HG02642 (cell line): Measurements from ENCODE around the gene UBE3D.
A peak's percentile ranks its signal among the peaks of the same experiment; 100 is the strongest.

Source experiments
- ATAC-seq: cut with Tn5 transposase; IDR thresholded peaks from one replicate; pipeline ENCODE4 v1.9.1; 2021; ENCODE audit warnings: mild to moderate bottlenecking; ENCODE audit not compliant: unreplicated experiment, poor library complexity

Gene UBE3D

DNA sequence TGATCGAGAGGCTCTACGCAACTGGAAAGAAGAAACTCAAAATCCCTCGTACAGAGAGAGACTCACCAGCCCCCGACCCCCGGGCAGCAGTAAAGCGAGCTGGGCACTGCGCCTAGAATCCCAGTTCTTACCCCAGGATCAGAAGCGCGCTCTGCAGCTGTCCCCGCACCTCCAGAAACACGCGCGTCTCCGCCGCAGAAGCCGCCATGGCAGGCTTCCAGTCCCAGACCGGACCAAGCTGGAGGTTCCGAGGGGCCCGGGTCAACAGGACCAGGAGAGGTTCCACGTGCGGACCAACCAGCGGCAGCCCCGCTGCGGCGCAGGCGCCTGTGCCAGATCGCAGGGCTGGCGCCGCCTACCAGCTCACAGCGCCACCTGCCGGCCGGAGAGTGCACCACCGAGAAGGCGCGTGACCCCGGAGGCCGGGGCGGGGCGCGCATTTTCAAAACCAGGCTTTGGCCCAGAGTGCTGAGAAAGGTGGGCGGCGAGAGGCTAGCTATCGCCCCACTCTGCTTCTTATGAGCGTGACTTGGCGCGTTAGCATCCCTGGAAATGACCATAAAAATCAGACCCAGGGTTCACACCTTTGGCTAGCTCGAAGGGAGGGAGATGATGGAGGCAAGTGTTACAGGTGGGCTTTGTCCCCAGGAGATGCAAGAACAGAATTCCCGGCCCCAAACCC, at the start of gene UBE3D:
TSS of gene UBE3D (minus strand) at position 331 of the 682 bp plus-strand sequence. CDS start at position 208, 123 bp downstream.
- ATAC-seq: peak; percentile 69

- no peak for ATAC-seq
These were observed 48.5 kb upstream of the UBE3D start for GRCh38 chr6:83114164-83114563.

- no peak for ATAC-seq
These were observed 47.6 kb upstream of the UBE3D start for GRCh38 chr6:83113258-83113657.

GRCh38 chr6:83108378-83108777, 42.7 kb upstream of the UBE3D start:
- ATAC-seq: no peak

DNA sequence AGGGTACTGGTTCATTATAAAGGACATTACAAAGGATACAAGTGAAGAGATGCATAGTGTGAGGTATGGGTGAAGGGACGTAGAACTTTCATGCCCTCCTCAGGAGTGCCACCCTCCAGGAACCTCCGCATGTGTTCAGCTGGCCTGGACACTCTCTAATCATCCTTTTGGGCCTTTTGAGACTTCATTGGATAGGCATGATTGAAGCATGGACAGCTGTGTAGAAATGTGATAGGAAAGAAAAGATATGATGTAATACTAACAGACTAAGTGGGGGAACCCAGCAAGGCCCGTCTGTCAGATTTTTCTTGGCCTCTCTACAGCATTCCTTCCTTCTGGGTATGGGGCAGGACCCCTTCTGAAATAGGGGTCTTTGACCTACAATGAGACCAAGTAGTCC, 32.9 kb upstream of the UBE3D start:
- ATAC-seq: no peak

GRCh38 chr6:83097675-83098074, 32.0 kb upstream of the UBE3D start:
- ATAC-seq: no peak

- no peak for ATAC-seq
These were observed 31.6 kb upstream of the UBE3D start for GRCh38 chr6:83097204-83097603.

DNA sequence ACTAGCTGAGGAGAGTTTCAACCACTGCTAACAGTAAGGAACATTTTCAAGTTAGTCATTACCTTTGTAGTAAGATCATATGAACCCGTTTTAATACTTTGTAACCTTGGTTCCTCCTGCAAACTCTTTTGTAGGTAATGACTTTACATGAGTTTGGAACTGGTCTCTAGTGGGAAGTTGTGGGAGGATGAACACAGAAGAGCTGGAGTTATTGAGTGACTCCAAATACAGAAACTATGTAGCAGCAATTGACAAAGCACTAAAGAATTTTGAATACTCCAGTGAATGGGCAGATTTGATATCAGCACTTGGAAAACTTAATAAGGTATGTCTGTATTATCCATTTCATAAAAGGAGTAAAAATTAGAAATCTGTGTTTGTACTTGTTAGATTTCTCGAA, 31.1 kb upstream of the UBE3D start:
- ATAC-seq: no peak

DNA sequence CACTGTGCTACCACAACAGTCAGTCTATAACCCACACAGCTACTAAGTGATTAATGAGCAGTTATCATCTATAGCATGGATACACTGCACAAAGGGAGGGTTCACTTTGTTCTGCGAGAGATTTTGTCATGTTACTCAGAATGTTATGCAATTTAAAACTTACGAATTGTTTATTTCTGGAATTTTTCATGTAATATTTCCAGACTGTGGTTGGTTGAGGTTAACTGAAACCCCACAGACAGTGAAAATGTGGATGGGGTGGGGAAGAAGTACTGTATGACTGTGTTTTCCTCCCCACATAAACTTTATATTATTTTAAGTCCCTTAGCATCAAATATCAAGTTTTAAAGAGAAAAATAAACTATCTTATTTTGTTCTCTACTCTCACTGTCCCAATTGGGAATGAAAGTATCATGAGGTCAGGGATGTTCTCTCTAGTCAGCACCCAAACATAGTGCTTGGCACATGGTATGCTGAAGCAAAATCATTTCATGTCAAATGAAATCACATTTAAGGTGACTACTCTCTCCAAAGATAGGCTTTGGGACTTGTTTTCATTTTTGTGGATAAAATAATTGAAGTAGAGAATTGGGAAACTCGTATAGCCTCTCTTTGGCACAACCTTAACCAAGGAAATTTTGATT, 27.2 kb upstream of the UBE3D start:
- ATAC-seq: no peak

DNA sequence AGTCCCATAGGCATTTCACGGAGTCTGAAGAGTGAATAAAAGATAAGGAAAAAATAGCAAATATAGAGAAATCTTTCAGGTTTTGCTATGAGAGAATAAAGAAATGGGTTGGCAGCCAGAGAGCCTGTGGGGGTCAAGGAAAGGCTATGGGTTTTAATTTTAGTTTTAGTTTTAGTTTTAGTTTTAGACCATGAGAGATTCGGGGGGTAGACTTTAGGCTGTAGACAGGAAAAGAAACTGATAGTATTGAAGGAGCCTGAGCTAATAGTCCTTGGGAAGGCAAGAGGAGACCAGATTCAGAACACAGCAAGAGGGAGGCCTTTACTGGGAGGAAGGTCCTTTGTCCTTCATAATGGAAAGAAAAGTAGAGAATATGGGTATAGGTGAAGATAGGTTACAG, 21.1 kb upstream of the UBE3D start:
- peak; percentile 99 for ATAC-seq

DNA sequence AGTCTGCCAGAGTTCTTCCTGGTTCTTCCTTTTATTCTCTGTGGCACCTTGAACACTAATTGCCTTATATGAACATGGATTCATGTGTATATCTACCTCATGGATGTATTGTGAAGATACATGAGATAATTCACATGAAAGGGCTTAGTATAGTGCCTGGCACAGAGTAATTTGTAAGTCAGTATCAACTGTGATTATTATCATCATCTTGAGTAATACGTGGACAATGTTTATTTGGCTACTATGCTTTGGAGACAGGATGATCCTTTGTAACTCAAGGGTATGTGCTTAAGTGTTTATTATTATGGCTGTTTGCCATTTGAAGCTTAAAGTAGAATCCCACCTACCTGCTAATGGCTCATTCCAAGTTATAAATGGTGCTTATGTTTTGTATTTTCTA, 17.8 kb upstream of the UBE3D start:
- ATAC-seq: no peak

DNA sequence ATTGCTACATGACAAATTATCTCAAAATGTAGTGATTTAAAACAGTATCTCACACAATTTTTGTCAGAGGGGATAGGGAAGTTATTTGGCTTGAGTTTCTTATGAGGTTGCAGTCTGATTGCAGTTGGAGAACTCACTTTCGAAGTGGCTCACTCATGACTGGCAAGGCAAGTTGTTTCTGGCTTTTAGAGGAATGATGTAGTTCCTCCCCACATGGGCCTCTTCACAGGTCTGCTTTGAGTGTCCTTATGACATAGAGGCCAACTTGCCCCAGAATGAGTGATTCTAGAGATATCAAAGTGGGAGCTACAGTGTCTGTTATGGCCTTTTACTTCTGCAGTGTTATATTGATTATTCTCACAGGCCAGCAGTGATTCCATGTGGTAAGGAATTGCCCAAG, 8.0 kb upstream of the UBE3D start:
- no peak for ATAC-seq

DNA sequence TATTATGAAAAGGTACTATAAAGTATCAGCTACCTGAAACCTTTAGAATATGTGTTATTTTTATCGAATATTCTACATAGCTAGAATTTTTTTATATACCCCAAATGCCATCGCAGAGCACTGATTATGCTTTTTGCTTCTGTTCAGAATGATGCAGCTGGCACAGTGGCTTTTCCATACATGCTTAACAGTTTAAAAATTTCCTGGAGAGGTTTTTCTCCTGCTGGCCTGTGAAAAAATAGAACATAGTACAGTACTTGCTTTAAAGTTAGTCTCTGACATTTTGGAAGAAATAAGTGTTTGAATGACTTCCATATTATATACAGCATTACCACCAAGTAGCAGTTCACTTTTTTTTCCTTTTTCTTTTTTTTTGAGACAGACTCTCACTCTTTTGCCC, 7.1 kb upstream of the UBE3D start:
- ATAC-seq: no peak

GRCh38 chr6:83071707-83072106, 6.1 kb upstream of the UBE3D start:
- ATAC-seq: no peak

- ATAC-seq: peak; percentile 48
These were observed 5.4 kb upstream of the UBE3D start for GRCh38 chr6:83071023-83071422.

DNA sequence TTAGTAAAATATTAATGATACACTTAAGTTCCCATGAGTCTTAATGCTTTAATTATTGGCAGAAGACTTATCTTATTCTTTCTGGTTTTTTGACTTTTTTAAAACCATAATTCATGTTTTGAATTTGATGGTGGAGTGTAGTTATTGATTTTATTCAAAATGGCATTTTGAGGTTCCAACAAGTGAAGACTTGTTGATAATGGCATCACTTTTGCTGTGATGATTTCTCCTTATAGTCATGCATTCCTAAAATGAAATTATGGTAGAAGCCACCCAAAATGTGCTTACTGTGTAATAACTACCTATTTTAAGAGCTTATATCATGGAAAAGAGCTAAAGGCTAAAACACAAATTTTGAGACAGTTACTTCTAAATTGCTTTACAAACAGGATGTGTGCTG, 4.0 kb upstream of the UBE3D start:
- ATAC-seq: no peak

- ATAC-seq: no peak
These were observed 3.0 kb upstream of the UBE3D start for GRCh38 chr6:83068616-83069015.

DNA sequence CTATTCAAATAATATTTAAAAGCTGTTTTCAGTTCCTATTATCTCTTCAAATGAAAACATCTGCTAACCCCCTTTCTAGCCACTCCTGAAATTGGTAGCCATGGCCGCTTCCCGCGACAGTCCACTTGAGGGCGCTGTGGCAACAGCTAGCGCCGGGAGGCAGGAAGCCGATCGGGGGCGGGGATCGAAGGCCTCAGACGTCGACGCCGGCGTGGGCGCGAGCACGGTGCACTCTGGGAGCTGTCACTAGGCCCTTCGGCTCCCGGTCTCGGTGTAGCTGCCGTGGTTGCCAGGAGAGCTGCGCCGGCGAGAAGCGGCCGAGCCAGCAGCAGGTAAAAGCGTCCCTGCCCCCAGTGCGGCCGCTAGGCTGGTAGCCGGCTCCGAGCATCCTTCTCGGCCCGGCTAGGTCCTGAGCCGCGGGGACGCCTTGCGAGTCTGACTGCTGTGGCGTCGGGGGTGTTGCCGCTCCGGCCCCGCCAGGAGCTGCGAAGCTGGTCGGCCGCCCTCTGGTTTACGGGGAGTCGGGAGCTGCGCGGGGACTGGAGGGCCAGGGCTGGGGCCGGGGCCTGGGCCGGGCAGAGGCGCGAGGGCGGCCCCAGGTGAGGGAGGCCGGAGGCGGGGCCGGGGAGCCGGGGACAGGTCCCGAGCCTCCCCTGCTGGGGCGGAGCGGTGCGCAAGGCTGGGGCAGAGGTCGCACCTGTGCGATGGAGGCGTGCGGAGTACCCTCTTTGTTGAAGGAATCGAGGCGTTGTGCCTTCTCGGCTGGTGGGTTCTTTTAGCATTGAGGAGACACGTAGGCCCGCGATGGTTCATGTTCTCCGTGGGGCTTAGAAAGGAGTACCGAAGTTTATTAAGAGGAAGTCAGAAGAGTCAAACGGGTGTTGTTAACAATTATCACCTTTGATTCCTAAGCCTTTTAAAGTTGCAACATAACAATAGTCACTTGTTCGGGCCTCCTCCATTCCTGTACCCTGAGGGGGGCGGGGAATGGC, 2.1 kb upstream of the UBE3D start, which contains the start of gene DOP1A:
TSS of gene DOP1A (plus strand) at position 224 of the 992 bp plus-strand sequence. CDS start 29,307 bp downstream, outside the sequence.
- ATAC-seq: peak; percentile 88

- no peak for ATAC-seq
These were observed 3.4 kb downstream of the UBE3D start for GRCh38 chr6:83062225-83062624.

DNA sequence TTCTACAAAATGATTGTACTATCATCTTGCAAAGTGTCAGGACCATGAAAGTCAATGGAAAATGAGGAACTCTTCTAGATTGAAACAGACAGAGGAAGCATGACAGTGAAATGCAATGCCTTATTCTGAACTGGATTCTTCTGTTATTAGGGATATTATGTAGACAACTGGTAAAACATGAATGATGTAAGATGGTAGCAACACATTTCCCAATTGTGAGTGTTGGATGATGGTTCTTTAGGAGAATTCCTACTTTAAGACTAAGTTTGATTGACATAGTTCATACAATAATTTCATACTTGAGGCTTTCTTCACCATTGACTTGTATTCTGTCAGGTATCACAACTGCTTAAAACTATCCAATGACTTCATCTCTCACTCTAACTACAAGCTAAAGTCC, 4.5 kb downstream of the UBE3D start:
- ATAC-seq: no peak
